GF-D8 (cell line): ENCODE results near the gene EXD3.

ENCODE experiments used
- DNase-seq: peaks from one replicate; lab custom pipeline; 2025; lab: John Stamatoyannopoulos, UW

The EXD3 gene

DNA sequence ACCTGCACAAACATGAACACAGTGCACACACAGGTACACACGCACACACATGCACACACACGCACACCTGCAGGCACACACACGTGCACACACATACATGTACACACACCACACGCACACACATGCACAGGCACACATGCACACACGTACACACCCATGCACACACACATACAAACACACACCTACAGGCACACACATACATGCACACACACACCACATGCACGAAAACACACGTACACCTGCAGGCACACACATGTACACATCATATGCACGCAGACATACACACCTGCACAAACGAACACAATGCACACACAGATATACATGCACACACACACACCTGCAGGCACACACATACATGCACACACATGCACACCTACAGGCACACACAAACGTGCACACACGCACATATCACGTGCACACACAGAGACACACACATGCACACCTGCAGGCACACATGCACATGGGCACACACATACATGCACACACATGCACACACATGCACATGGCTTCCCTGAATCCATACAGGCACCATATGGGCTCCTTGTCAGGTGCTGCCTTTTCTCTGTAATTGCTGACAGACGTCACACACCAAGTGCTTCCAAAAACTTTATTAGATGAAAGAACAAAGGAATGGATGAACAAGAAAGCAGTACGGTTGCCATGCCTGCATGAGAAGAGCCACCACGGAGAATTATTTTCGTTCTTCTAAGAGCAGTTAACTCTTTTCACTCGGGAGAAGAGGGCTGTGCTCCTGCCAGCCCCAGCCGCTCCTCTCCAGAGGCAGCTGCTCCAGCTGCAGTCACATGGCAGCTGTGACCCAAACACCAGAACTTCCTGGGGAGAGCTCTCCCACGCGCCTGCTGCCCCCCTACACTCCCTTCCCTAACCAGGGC, 57.2 kb downstream of the EXD3 start:
- DNase-seq: no peak

GRCh38 chr9:137365056-137365455, 57.9 kb downstream of the EXD3 start:
- no peak for DNase-seq

DNA sequence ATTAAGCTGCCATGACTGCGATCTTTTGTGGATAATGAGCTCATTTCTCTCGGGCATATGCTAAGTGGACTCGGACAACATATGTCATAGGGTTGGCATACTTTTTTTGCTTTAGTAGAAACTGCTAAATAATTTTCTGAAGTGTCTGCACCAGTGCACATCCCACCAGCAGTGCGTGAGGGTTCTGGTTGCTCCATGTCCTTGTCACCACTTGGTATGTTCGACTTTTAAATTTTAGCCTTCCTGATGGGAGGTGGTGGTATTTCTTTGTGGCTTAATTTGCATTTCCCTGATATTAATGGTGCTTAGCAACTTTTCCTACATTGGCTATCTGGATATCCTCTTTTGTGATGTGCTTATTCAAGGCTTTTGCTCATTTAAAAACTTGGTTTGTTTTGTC, 63.1 kb downstream of the EXD3 start:
- DNase-seq: no peak

DNA sequence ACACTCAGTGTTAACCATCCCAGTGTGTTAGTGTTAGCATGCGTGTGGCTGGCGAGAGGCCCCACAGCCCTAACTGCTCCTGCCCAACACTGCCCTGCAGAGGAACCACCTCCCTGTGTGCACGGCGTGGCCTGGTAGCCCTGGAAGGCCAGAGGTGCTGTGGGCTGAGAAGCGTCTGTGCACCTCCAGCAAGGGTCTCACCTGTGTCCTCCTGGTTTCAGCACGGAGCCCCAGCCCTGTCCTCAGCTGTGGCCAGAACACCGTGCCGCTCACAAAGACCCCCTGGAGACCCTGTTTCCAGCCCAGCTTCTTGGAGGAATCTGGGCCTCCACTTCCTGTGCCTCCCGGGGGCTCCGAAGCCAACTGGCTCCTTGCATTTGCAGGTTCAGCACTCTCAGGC, 64.8 kb downstream of the EXD3 start:
- DNase-seq: no peak

GRCh38 chr9:137357166-137357565, 65.8 kb downstream of the EXD3 start:
- no peak for DNase-seq

- no peak for DNase-seq
Observed at GRCh38 chr9:137355761-137356365, 67.1 kb downstream of the EXD3 start.

- DNase-seq: no peak
Observed at GRCh38 chr9:137354845-137355760, 67.9 kb downstream of the EXD3 start.

- DNase-seq: no peak
Observed at GRCh38 chr9:137354153-137354844, 68.7 kb downstream of the EXD3 start.

GRCh38 chr9:137353223-137354152, 69.5 kb downstream of the EXD3 start:
- DNase-seq: no peak

- DNase-seq: no peak
Observed at GRCh38 chr9:137352511-137353222, 70.3 kb downstream of the EXD3 start.

- DNase-seq: no peak
Observed at GRCh38 chr9:137351781-137352501, 71.0 kb downstream of the EXD3 start.

DNA sequence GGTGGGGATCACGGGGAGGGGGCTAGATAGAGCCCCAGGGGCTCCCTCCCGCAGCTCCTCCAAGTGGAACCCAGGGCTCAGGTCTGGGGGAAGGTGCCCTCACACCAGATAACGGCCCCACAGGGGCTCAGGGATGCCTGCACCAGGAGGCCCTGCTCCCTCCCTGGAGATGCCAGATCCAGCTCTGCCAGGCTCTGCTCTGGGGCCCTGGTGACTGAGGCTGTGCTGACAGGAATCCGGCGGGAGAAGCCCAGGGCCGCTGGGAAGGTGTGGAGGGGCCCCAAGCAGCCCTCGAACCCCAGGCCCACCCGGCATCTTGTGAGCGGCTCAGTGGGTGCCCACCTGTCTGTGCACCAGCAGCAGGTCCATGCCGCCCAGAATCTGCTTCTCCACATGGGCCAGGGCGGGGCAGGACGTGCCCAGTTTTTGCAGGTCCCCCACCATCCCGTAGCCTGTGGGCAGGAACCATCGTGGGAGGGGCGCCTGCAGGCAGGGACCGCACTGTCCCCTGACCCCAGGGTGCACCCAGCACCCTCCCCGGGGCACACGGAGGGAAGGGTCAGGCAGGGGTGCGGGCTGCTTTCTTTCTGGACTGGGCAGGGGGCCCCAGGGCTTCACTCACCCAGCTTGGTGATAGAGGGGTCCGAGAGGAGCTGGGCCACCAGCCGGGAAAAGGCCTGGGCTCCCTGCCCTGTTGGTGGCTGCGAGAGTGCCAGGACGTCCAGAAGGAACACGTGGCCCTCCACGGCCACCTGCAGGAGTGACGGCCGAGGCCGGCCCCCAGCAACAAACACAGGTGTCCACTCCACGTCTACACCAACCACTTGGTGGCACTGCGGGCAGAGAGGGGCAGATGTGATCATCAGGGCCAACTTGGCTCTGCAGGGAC, 72.0 kb downstream of the EXD3 start:
- DNase-seq: no peak

GRCh38 chr9:137349471-137350033, 73.4 kb downstream of the EXD3 start:
- DNase-seq: no peak

DNA sequence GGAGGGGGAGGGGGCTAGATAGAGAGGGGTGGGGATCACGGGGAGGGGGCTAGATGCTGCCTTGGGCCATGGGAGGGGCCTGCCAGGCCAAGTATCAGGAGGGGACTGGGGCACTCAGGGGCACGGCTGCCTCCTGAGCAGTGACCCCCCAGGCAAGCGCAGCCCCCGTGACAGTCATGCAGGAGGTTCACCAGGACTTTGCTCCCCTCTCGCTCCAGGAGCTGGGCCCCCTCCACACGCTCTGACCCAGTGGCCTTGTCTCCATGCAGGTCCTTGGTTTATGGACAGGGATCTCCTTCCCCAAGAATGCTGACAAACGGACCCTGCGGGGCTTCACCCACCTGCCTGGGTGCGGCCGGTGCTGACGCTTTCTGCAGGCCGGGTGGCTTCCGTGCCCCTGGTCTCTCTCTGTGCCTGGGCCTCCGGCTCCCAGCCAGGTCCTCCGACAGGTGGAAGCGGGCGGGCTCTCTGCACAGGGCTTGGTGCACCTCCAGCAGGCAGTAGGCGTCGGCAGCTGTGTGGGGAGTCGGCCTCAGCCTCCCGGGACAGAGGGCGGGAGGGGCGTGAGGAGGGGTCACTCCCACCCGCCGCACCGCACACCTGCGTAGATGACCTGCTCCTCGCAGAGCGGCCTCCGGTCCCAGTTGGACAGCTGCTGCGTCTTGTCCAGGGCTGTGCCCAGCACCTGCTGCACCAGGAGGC, 74.0 kb downstream of the EXD3 start:
- no peak for DNase-seq

- no peak for DNase-seq
Observed at GRCh38 chr9:137347928-137348327, 75.0 kb downstream of the EXD3 start.

GRCh38 chr9:137342482-137342881, 80.5 kb downstream of the EXD3 start:
- no peak for DNase-seq

DNA sequence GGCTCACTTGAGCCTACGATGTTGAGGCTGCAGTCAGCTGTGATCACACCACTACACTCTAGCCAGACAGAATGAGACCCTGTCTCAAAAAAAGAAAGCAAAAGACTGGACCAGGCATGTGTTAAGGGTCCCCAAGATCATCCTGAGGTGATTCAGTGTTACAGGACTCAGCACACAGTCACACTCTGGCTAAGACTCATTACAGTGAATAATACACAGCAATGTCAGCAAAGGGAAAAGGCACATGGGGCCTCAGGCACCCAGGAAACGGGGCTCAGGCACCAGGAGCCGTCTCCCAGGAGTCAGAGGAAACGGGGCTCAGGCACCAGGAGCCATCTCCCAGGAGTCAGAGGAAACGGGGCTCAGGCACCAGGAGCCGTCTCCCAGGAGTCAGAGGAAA, 81.7 kb downstream of the EXD3 start:
- no peak for DNase-seq
